ENCODE results near the gene RAB31.

Gene RAB31

GRCh38 chr18:9694174-9694573, 13.9 kb upstream of the RAB31 start:
- DNase-seq (ENCODE audit: low spot score) = no peak

DNA sequence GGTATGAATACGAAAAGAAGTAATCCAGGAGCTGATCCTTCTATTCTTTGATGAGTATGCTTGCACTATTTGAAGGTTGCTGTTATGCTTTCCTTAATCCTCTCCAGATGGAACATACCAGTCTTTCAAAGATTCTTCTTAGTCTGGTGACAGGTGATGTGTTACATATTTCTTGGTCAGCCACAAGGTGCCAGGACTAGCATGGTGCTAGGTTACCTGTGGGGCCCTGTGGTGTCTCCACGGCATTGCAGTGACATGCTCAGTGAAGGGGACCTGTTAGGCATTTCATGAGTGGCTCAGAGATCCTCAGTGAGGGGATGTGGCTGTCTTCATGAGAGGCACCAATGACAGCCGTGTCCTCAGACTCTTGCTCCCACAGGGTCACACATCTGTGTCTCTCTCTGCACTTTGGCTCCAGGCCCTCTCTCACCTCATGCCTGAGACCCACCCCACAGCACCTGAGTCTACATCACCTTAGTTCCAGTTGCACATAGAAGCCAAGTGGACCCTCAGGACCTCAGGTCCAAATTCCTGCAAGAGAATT, 13.1 kb upstream of the RAB31 start:
- DNase-seq (ENCODE audit: low spot score) = no peak

DNA sequence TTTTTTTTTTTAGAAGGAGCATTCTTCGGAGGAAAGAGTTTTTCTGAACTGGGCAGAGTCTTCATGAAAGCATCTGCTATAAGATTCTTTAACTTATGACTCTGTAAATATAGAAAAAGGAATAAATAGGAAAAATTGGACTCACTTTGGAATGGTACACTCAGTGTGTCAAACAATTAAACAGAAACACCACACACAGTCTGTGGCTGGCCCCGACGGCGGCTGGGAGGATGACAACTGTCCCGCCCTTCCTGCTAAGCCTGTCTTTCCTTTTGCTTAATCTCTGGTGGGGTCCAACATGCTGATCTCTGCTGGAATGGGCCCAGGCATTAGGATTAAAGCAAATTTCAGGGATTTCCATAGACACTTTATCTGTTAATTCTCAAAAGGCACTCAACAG, 12.5 kb upstream of the RAB31 start:
- DNase-seq (ENCODE audit: low spot score) = no peak

DNA sequence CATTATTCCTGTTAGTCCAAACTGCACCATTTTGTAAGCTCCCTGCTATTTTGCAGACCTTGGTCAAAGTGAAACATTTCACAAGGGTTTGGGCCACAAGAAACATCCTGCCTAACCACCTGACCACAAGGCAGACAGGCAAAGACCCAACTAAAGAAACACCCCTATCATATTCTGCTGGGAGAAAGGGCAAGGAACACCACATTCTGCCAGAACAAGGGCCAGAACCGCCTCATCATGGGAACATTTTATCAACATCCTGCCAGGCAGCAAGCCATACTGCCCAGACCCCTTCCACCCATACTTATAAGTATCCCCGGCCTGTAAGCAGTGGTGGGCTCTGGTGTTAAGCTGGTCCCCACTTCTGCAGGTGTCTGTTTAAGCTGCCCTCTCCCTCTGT, 12.0 kb upstream of the RAB31 start:
- no peak for DNase-seq (ENCODE audit: low spot score)

- no peak for DNase-seq (ENCODE audit: low spot score)
These were observed 11.4 kb upstream of the RAB31 start for GRCh38 chr18:9696701-9697100.

- DNase-seq (ENCODE audit: low spot score) = no peak
These were observed 11.0 kb upstream of the RAB31 start for GRCh38 chr18:9697121-9697520.

GRCh38 chr18:9698497-9698896, 9.6 kb upstream of the RAB31 start:
- no peak for DNase-seq (ENCODE audit: low spot score)

DNA sequence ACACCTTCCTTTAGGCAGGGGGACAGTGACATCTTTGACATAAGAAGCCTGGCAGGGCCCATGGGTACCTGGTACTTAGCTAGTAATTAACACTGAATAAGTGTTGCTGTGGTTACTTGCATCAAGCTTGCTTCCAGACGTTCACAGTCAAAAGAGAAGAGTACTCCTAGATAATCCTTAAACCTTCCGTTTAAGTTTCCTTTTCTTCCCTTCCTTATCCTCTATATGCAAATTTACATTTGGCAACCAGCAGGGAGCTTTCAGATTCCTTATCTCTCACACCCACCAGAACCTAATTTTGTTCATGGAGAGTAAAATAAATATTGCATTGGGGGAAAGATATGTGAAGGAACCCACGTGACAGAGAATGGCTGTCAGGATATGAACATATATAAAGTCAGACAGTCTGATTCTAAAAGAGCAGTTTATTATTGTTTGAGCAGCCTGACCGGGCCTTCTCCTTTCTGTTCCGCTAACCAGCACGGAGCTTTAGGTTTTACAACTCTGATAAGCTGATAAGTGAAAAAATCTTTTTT, 7.8 kb upstream of the RAB31 start:
- no peak for DNase-seq (ENCODE audit: low spot score)

- no peak for DNase-seq (ENCODE audit: low spot score)
These were observed 6.3 kb upstream of the RAB31 start for GRCh38 chr18:9701609-9702349.

GRCh38 chr18:9704233-9705118, 3.6 kb upstream of the RAB31 start:
- no peak for DNase-seq (ENCODE audit: low spot score)

GRCh38 chr18:9705183-9705829, 2.8 kb upstream of the RAB31 start:
- DNase-seq (ENCODE audit: low spot score) = peak; percentile 62

- no peak for DNase-seq (ENCODE audit: low spot score)
These were observed 1.8 kb upstream of the RAB31 start for GRCh38 chr18:9706081-9706935.

- DNase-seq (ENCODE audit: low spot score) = peak; percentile 37
These were observed 582 bp upstream of the RAB31 start for GRCh38 chr18:9707381-9708056.

- DNase-seq (ENCODE audit: low spot score) = peak; percentile 48
These were observed 568 bp downstream of the RAB31 start for GRCh38 chr18:9708434-9709303.

DNA sequence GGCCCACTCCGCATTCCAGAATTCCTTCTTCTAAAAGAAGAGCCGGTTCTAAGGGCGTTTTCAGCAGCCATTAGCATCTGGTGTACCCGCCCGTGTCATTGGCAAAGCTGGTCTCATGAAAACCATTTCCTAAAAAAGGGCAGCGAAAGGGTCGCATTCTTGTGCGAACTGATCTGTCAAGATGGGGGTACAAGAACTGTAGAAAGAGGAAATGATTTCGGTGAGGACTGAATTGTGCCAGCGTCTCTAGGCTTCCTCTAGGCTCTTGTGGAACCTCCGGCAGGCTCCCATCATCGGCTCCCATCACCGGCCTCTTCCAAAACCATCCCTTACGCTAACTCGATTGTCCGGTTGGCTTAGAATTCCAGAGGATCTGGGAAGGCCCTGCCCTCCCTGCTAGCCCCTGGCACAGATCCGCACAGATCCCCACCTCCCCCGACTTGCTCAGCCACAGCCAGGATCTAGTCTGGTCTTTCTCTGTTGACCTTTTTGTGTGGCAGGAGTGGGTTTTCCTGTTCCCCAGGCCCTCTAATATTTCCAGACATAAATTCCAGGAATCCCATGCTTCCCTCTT, 1.3 kb downstream of the RAB31 start:
- peak; percentile 67 for DNase-seq (ENCODE audit: low spot score)

DNA sequence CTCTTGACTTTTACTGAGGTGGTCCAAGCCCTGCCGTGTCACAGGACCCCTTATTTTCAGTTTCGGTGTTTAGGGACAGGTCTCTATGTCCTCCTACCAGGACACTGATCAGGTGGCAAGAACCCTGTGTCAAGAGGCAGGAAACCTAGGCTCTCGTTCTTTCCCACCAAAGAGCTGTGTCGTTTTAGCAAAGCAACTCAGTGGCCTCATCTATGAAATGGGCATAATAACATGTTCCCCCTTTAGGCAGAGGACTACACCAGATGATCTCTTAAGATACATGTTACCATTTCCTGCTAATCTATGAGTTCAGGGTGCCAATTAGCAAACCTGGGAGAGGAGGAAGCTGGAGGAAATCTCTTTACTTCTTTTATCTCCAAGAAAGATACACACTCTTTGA, 1.9 kb downstream of the RAB31 start:
- DNase-seq (ENCODE audit: low spot score) = no peak

DNA sequence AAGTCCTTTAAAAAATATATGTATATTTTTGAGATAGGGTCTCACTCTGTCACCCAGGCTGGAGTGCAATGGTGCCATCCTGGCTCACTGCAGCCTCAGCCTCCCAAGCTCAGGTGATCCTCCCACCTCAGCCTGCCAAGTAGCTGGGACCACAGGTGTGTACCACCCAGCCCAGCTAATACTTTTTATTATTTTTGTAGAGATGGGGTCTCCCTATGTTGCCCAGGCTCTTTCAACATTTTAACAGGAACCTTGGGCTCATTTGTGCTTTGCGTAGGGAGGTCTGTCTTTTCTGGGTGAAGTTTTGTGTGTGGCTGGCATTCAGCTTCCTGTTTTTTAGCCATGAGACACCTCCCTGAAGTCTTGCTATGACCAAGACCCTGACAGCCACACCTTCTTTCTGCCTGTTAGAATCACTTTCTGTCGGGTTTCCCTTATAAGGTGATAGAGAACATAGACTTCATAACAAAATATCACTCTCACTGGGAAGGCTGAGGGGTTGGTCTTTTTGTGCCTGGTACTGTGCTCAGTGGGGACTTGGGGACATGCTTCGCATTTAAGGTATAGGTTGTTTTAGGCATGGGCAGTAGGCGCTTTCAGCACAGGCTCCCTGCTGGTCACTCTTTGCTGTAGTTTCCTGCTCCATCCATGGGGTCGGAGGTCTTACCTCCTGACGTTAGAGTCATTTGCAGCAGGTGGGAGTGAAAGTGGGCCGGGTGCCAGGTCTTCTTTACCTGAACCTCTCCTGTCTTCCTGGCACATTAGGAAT, 3.4 kb downstream of the RAB31 start:
- DNase-seq (ENCODE audit: low spot score) = no peak

- no peak for DNase-seq (ENCODE audit: low spot score)
These were observed 4.1 kb downstream of the RAB31 start for GRCh38 chr18:9712130-9712577.

DNA sequence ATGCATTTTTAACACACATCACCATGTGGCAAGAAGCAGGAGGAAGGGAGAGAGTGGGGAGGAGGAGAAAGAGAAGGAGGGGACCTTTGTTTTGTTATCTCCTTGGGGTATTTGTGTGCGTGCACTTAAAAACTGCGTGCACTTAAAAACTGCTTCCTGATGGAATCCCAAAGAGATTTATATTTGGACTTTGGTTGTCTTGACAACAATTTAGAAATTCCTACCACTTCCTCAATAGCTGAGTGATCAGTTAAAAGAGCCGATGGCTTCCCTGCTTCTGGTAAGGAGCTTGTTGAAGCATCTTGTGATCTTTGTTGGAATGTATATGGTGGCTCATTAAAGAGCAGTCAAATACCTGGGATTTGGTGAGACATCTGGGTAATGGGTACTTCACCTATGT, 4.5 kb downstream of the RAB31 start:
- peak; percentile 21 for DNase-seq (ENCODE audit: low spot score)

Data from GM03348 (cell line).